Ramos (cell line): ENCODE measurements around the gene HAPLN2.
"Not testable (repeated sequence)": the region's sequence is repeated elsewhere in the genome, so short reads cannot be mapped to it uniquely, and the experiment has no call there.

ENCODE experiments used
- in situ Hi-C: fragments of 300-500 bp; cut with MboI; formaldehyde crosslinking; loops from one replicate; pipeline ENCODE4 v1.14.3; 2022; ENCODE audit warnings: low sequenced_read_pairs; ENCODE audit not compliant: unreplicated experiment

The HAPLN2 gene

DNA sequence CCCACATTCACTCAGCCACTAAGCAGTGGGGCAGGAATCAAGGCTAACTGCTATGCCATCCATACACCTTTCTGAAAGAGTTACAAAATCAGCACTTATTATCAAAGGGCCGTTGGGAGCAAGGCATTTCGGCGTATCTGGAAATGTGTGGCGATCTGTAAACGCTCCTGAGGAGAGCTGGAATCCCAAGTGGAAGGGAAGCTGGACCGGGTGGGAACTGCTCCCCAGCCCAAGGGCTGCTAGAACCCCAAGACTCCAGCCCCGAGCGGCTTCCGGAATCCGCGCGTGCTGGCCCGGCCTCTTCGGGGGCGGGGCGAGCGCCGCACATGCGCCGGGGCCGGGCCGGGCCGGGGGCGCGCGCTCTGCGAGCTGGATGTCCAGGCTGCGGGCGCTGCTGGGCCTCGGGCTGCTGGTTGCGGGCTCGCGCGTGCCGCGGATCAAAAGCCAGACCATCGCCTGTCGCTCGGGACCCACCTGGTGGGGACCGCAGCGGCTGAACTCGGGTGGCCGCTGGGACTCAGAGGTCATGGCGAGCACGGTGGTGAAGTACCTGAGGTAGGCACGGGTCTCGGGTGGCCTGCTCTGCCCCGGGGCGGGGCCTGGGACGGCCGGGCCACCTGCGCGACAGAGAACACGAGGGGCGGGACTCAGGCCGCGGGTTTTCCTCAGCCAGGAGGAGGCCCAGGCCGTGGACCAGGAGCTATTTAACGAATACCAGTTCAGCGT, 27.6 kb upstream of the HAPLN2 start, which contains the start of gene NAXE:
NAXE (plus strand) TSS at position 345 of the 726 bp plus-strand sequence; CDS start at position 374, 29 bp downstream.
- in situ Hi-C loops = no loop called here

DNA sequence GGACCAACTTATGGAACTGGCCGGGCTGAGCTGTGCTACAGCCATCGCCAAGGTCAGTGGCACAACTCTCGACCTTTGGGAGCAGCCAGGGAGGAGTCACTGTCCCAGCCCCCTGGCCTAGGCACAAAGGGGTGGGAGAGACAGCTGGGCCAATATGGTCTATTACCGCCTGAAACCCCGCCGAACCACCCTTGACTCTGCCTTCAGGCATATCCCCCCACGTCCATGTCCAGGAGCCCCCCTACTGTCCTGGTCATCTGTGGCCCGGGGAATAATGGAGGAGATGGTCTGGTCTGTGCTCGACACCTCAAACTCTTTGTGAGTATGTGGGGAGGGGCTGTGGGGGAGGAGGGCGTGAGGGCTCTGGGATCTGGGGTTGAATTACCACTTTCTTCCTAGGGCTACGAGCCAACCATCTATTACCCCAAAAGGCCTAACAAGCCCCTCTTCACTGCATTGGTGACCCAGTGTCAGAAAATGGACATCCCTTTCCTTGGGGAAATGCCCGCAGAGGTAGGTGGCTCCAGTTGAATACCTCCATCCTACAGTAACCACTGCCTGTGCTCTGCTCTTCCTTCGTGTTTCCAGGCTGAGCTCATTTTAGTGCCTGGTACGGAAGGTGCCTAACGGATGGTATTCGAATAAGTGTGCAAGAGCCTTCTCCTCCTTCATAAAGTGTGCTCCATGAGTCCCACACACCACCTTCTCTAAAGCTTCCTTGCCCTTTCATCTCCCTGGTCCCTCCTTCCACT, 26.9 kb upstream of the HAPLN2 start:
- in situ Hi-C loops = no loop called here

DNA sequence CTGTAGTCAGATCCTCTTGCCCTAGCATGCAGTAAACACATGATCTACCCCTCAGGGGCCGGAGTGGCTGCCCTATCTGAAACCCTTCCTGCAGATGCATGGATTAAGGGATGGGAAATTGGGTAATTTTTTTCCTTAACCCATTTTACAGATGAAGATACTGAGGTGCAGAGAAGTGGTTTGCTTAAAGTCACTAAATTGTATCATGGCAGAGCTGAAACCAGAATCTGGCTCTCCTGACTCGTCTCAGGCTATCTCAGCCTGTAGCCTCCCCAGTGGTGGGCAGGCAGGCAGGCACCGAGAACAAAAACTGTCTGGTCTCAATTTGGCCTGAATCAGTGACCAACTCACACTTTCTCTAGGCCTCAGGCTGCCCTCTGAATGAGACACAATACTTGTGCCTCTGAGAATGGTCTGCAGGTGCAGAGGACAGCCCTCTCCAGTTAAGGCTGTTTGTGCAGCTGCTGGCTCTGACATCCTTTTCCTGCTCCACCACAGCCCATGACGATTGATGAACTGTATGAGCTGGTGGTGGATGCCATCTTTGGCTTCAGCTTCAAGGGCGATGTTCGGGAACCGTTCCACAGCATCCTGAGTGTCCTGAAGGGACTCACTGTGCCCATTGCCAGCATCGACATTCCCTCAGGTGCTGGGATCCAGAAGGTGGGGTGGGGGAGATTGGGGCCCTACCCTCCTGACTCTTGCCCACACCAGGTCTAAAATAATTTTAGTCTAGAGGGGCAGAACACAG, 26.1 kb upstream of the HAPLN2 start:
- in situ Hi-C loops = no loop called here

DNA sequence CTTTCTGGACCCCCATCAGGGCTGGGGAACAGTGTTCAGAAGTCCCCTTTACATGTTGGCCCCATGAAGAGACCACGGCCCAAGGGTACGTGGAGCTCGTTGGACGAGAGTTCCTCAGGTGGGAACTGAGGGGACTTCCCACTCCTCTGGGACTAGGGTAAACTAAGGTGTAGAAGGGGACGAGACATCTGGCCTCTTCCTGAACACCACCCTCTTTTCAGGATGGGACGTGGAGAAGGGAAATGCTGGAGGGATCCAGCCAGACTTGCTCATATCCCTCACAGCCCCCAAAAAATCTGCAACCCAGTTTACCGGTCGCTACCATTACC, 25.6 kb upstream of the HAPLN2 start:
- in situ Hi-C loops = no loop called here

DNA sequence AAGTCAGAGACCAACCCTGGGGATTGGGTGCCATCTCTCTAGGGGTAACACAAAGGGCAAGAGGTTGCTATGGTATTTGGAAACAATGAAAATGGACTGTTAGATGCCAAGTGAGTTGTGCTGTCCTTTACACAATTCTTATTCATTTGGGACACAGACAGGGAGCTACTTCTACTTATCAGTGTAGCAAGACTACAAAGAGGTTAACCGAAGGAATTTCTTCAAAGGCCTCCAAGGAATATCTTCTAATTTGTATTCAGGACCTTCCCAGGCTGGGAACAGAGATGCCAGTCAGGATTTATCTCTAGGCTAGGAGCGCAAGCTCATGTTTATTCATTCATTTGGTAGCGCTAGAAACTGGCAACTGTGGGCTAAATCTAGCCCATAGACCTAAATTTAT, 25.0 kb upstream of the HAPLN2 start:
- in situ Hi-C loops = no loop called here

DNA sequence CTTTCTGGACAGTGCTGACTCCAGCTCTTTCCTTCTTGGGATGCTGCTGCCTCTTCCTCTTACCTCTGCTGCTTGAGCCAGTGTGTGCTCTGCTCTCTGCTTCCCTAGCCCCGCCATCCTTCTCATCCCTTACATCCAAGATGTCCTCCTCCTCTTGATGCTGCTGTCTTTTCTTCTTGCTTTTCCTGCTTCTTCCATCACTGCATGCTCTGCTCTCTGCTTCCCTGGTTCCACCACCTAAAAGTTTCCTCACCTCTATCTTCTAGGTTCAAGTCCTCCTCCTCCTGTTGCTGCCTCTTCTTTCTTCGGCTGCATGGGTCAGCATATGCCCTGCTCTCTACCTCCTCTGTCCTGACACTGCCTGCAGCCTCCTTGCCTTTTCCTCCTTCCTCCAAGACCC, 24.2 kb upstream of the HAPLN2 start:
- in situ Hi-C loops = no loop called here

DNA sequence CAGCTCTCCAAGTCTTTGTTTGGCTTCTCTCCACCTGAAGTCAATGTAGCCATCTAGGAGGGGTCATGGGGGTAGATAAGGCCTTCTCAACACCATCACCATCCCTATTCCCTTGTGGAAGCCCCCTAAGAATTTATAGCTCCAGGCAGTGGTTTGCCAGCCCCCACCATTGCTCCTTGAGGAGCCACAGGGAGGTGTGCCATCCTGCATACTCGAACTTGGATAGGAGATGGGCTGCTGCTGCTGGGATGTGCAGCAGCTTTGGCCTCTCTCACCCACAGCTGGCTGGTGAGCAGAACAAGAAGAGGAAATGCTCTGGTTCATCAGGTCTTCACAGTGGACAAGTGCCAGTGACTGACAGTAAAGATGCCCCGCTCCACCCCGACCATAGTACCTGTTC, 22.8 kb upstream of the HAPLN2 start:
- in situ Hi-C loops = no loop called here

DNA sequence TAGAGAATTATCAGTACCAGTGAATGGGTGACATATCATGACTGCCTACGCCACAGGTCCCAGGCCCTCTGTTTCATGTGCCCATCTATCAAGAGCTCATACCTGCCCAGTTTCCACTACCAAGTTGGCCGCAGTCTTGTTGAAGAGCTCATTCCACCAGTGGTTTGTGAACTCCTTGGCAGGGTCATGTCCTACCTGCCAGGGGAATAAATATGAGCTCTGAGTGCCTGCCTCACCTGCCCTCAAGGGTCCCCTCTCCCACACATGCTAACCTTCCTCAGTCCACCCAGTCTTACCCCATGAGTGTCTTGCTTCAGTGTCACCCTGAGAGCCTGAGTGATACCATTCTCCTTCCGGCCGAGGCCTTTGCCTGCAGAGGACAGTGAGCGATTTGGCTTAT, 21.1 kb upstream of the HAPLN2 start:
- in situ Hi-C loops = no loop called here

DNA sequence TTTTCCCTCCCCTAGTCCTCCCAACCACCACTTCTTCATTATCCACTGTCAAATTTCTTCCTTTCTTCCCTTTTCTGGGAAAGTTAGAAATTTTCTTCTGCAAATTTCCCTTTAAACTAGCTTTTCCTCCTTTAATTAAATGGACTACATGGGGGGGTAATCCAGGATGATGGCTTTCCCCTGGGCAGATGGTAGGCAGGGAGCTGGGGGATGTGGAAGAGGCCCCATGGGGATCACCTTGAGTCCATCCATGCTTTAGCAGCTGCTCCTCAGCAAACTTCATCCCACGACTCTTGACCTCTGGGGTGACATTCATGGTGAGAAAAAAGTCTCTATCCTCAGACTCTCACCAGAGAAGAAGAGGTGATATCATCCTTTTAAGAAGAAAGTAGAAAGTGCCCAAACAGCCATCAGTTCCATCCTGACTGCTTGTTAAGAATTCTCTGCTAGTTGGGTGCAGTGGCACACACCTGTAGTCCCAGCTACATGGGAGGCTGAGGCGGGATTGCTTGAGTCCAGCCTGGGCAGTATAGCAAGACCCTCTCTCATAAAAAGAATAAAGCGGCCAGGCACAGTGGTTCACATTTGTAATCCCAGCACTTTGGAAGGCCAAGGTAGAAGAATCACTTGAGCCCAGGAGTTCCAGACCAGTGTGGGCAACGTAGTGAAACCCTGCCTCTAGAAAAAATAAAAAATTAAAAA, 20.3 kb upstream of the HAPLN2 start:
- in situ Hi-C loops = no loop called here

DNA sequence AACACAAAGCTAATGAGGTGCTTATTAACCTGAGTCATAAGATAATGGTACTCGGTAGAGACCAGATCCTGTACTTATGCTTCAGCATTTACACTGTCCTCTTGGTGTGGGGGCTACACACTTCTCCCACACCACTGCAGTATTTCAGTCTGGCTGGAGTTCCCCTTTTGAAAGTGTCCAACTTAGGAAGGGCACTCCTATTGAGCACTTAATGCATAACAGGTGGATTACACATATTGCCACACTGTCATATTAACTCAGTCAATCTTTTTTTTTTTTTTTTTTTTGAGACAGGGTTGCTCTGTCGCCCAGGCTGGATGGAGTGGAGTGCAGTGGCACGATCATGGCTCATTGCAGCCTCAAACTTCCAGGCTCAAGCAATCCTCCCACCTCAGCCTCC, 19.4 kb upstream of the HAPLN2 start:
- in situ Hi-C loops = no loop called here

DNA sequence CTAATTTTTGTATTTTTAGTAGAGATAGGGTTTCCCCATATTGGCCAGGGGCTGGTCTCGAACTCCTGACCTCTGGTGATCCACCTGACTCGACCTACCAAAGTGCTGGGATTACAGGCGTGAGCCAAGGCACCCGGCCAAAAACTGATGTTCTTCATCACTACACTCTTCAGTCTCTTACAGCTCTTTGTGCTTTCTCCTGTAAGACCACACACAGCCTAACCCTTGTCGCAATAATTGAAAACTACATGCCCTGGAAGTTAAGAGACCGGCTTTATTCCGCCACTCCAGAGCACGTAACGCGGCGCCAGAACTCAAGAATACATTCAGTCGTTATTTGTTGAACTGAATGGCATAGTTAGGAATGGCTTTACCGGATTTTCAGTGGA, 18.5 kb upstream of the HAPLN2 start:
- in situ Hi-C loops = no loop called here

DNA sequence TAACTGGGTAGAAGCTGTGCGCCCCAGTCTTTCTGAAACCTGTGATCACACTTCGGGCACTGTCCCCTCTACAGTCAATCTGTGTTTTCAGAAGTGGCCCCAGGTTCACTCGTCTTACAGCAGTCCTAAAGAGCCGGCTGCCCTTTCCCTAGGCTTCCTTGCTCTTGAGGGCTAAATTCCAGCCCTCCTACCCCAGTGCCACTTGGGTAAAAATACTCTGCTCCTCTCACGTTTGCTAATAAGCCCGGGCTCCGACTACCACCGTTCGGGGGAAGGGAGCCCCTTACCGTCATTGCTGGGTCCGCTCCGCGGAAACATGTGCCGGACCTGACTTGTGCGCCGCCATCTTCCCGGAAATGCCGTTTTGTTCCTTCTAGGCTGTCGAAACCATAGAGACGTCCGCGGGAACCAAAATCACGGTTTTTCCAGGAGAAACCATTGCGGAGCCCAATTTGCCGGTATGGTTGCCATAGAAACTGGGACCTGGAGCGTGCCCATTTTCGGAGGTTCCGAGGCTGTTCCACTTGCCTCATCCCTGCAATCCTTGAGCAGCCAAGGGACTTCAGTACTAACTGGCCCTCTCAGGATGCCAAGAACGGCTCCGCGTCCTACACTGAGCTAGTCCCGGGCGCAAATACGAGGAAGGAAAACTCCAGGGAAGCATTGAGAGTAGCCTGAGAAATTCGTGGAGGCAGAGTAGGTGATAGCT, 17.9 kb upstream of the HAPLN2 start, which contains the start of gene GPATCH4:
GPATCH4 (minus strand) TSS at position 358 of the 709 bp plus-strand sequence.
- in situ Hi-C loops = no loop called here

DNA sequence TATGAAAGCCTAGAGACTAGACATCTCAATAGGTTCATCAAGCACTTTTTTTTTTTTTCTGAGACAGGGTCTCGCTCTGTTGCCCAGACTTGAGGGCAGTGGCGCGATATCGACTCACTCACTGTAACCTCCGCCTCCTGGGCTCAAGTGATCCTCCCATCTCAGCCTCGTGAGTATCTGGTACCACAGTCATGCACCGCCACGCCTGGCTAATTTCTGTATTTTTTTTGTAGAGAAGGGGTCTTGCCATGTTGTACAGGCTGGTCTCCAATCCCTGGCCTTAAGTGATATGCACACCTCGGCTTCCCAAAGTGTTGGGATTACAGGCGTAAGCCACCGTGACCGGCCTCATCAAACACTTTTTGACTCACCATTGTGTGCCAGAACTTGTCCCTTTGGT, 17.3 kb upstream of the HAPLN2 start:
- in situ Hi-C loops = no loop called here

DNA sequence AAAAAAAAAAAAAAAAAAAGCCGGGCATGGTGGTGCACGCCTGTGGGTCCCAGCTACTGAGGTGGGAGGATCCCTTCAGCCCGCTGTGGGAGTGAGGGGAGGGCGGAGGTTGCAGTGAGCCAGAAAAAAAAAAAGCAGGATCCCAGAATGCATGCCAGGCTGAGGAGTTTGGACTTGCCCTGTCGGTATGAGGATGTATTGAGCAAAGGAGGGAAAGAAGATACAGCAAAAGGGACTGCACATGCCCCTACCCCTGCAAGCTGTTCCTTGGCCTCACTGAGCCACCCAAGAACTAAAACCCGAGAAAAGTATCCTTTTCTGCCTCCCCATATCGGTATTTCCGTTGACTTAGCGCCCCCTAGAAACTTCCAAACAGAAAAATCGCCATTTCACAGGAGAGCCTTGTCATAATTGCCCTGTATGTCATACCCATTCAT, 16.6 kb upstream of the HAPLN2 start:
- in situ Hi-C loops = no loop called here

DNA sequence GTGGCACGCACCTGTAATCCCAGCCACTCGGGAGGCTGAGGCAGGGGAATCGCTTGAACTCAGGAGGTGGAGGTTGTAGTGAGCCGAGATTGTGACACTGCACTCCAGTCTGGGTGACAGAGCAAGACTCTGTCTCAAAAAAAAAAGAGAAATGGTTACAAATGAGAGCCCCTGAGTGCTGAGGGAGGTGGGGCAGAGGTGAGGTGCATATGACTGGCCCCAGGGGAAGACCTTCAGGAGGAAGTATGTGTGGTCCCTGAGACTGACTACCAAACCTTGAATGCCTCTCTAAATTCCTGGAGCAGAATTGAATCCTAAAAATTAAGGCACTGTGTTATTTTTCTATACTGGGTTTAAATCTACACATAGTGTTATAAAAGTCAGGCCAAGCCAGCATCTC, 11.9 kb upstream of the HAPLN2 start:
- in situ Hi-C loops = loop anchor here (5.0 kb wide), 2 partner anchors 155 to 220 kb away; no protein-coding TSS in a partner anchor

DNA sequence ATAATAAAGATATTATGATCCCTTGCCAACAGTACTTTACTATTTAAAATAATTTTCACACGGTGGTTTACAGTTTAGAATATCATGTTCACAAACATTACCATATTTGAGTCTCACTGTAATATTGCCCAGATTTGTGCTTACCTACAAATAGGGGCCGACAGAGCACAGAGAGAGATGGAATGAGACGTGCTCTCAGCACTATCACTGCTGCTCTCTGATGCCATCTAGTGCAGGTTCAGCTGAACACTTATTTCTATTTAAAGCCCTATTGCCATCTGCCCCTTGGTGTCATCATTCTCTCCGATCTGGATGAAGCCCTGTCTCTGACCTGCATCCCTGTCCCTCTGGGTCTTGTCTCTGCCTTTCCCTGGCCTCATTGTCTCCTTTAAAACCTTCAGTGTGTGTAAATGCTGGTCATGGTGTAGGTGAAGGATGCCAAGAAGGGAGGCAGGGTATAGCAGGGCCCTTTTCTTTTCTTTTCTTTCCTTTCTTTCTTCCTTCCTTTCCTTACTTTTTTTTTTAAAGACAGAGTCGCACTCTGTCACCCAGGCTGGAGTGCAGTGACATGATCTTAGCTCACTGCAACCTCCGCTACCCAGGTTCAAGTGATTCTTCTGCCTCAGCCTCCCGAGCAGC, 11.1 kb upstream of the HAPLN2 start:
- in situ Hi-C loops = loop anchor here (5.0 kb wide), 2 partner anchors 156 to 221 kb away; no protein-coding TSS in a partner anchor

DNA sequence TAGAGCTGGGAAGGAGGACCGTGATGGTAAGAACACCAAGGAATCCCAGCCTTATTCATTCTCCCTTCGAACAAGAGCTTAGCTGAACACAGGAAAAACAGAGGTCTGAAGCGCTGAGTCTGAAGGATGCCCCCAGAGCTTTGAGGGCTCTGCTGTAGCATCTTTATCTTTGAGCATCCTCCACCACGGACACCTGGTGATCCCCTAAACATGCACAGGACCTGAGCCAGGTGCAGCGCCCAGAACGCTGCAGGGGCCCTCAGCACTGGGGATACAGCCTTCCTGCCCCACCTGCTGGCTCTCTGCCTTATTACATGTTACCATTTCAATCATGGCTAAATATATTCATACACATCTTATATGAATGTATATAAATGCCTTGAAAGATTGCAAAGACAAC, 10.2 kb upstream of the HAPLN2 start:
- in situ Hi-C loops = loop anchor here (5.0 kb wide), 2 partner anchors 157 to 222 kb away; no protein-coding TSS in a partner anchor

DNA sequence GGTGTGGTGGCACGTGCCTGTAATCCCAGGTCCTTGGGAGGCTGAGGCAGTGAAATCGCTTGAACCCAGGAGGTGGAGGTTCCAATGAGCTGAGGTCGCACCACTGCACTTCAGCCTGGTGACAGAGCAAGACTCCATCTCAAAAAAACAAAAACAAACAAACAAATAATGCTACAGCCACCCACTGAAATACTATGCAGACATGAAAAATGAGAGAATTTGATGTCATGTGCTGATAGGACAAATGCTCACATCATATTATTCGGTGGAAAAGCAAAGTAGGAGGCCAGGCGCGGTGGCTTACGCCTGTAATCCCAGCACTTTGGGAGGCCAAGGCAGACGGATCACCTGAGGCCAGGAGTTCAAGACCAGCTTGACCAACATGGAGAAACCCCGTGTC, 9.1 kb upstream of the HAPLN2 start:
- in situ Hi-C loops = not testable (repeated sequence)

DNA sequence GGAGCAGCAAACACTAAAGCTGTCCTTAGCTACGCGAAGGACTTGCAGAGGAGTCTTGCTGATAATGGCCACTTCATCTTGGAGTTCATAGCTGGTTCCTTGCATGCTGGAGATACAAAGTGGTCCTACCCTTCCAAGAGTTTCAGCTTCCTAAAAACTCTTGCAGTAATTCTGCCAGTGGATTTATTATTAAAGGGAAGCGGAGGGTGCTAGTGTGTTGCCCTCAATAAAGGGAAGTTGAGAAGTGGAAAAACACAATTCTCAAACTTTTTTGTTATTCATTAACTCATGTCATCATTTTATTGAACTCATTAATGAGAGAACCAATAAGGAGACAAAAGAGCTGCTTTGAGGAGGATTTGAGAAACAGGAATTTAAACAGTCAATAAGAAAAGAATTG, 6.5 kb upstream of the HAPLN2 start:
- in situ Hi-C loops = no loop called here
